CD14-positive monocyte (primary cell): ENCODE measurements around the gene NLRP12. TPM values are rescaled to one million over a fixed set of nuclear protein-coding genes. Genes with fewer than 3 reads are reported as not detected.
"Not testable (repeated sequence)": the region's sequence is repeated elsewhere in the genome, so short reads cannot be mapped to it uniquely, and the experiment has no call there.

ENCODE experiments used
- DNase-seq, 3 donors: peaks; one replicate each; pipeline ENCODE4 v3.0.0-alpha.2; 2011 to 2022
- H2AFZ ChIP-seq: 2 replicates; pipeline ENCODE4 v1.6.0; 2012; ENCODE audit warnings: mild to moderate bottlenecking, low read depth, low read length, inconsistent platforms; ENCODE audit not compliant: insufficient read depth, poor library complexity, severe bottlenecking
- H3K27ac ChIP-seq, 2 donors: 1 replicate in 1 of 2; 2 replicates in 1 of 2; pipeline ENCODE4 v1.5.1; 2012 to 2013; ENCODE audit warnings: low read length in 2 of 2, control low read depth in 1 of 2, inconsistent platforms in 1 of 2, low read depth in 1 of 2, mild to moderate bottlenecking in 1 of 2
- H3K27me3 ChIP-seq, 2 donors: one replicate each; pipeline versions ENCODE4 v1.6.0 to v1.6.1; 2011 to 2013; ENCODE audit warnings: low read length in 2 of 2; ENCODE audit not compliant: control insufficient read depth in 2 of 2, insufficient read depth in 2 of 2
- H3K36me3 ChIP-seq, 2 donors: replicated peaks in 1 of 2; 1 replicate in 1 of 2; 2 replicates in 1 of 2; pipeline versions ENCODE4 v1.5.1 to v1.6.1; 2012 to 2013; ENCODE audit warnings: low read length in 2 of 2, control low read depth in 1 of 2, inconsistent platforms in 1 of 2, mild to moderate bottlenecking in 1 of 2; ENCODE audit not compliant: insufficient read depth in 2 of 2, control insufficient read depth in 1 of 2
- H3K4me1 ChIP-seq, 2 donors: 1 replicate in 1 of 2; 2 replicates in 1 of 2; pipeline versions ENCODE4 v1.5.1 to v1.6.1; 2012 to 2013; ENCODE audit warnings: low read length in 2 of 2, control low read depth in 1 of 2, inconsistent platforms in 1 of 2, mild to moderate bottlenecking in 1 of 2, moderate library complexity in 1 of 2; ENCODE audit not compliant: insufficient read depth in 2 of 2, control insufficient read depth in 1 of 2
- H3K4me2 ChIP-seq: replicated peaks from 2 replicates; pipeline ENCODE3; 2012; ENCODE audit warnings: low read length, moderate library complexity, mild to moderate bottlenecking; ENCODE audit not compliant: poor library complexity, severe bottlenecking; ENCODE audit errors: extremely low read depth
- H3K4me3 ChIP-seq, 3 experiments: fragments of 200-600 bp in 1 of 3; sonication (generic) in 1 of 3; replicated peaks in 1 of 3; 1 replicate in 2 of 3; 2 replicates in 1 of 3; pipeline ENCODE4 v1.5.1; 2011 to 2013; ENCODE audit warnings: low read length in 3 of 3, mild to moderate bottlenecking in 3 of 3, control low read depth in 2 of 3, low read depth in 2 of 3, inconsistent platforms in 1 of 3, moderate library complexity in 1 of 3
- H3K79me2 ChIP-seq: 2 replicates; pipeline ENCODE4 v1.6.0; 2012; ENCODE audit warnings: mild to moderate bottlenecking, control low read depth, inconsistent platforms, low read length, moderate library complexity; ENCODE audit not compliant: insufficient read depth
- H3K9ac ChIP-seq: 2 replicates; pipeline ENCODE4 v1.6.0; 2017; ENCODE audit warnings: low read length, mild to moderate bottlenecking; ENCODE audit not compliant: insufficient read depth, poor library complexity, severe bottlenecking
- H3K9me3 ChIP-seq, 2 donors: replicated peaks in 1 of 2; 1 replicate in 1 of 2; 2 replicates in 1 of 2; pipeline versions ENCODE4 v1.5.1 to v1.6.1; 2012 to 2013; ENCODE audit warnings: low read length in 2 of 2, control low read depth in 1 of 2; ENCODE audit not compliant: control insufficient read depth in 1 of 2, insufficient read depth in 1 of 2
- H4K20me1 ChIP-seq: 2 replicates; pipeline ENCODE4 v1.6.0; 2012; ENCODE audit warnings: mild to moderate bottlenecking, low read length, control low read depth, moderate library complexity; ENCODE audit not compliant: insufficient read depth
- H3K27ac Mint-ChIP-seq, 7 donors: one replicate each; pipeline ENCODE4 v1.8.0; 2020; ENCODE audit warnings: mild to moderate bottlenecking in 7 of 7, mixed read lengths in 7 of 7, moderate library complexity in 6 of 7, inconsistent platforms in 2 of 7
- H3K27me3 Mint-ChIP-seq, 3 donors: one replicate each; pipeline ENCODE4 v1.8.0; 2021 to 2022; ENCODE audit warnings: low read depth in 3 of 3, mild to moderate bottlenecking in 3 of 3, mixed read lengths in 3 of 3, moderate library complexity in 3 of 3, inconsistent platforms in 1 of 3
- H3K36me3 Mint-ChIP-seq, 2 donors: one replicate each; pipeline ENCODE4 v1.8.0; 2020; ENCODE audit warnings: mixed read lengths in 2 of 2, inconsistent platforms in 1 of 2, mild to moderate bottlenecking in 1 of 2
- H3K4me1 Mint-ChIP-seq: one replicate; pipeline ENCODE4 v1.8.0; 2020; ENCODE audit warnings: mild to moderate bottlenecking, mixed read lengths
- H3K4me3 Mint-ChIP-seq, 2 donors: one replicate each; pipeline ENCODE4 v1.8.0; 2020; ENCODE audit warnings: mild to moderate bottlenecking in 2 of 2, mixed read lengths in 2 of 2, moderate library complexity in 1 of 2
- H3K9me3 Mint-ChIP-seq, 7 donors: one replicate each; pipeline ENCODE4 v1.8.0; 2020 to 2022; ENCODE audit warnings: mixed read lengths in 7 of 7, mild to moderate bottlenecking in 6 of 7, moderate library complexity in 6 of 7, inconsistent platforms in 2 of 7
- CTCF ChIP-seq: fragments of 200-600 bp; IDR thresholded peaks from one replicate; pipeline ENCODE4 v1.8.0; 2022; ENCODE audit warnings: antibody characterized with exemption, mild to moderate bottlenecking
- WGBS: methylation state at CpG from one replicate; pipeline ENCODE4 v1.1.5; 2013; ENCODE audit warnings: missing lambda C conversion rate; ENCODE audit not compliant: insufficient coverage; 5-methylcytosine and 5-hydroxymethylcytosine counted together
- intact Hi-C, 2 donors: fragments of 100-400 bp; cut with micrococcal nuclease; formaldehyde crosslinking; loops; one replicate each; pipeline versions ENCODE4 v1.15.0 to v1.15.1; 2023
- polyA plus RNA-seq, 3 donors: library from polyadenylated mRNA; depleted of rRNA in 1 of 3; unstranded in 2 of 3; stranded (reverse) in 1 of 3; fragments of 300-500 nt in 2 of 3; fragments of >200 nt in 1 of 3; fragmentation: Illumina TruSeq in 2 of 3; gene quantifications; 1 replicate in 2 of 3; 2 replicates in 1 of 3; pipeline ENCODE4 v1.2.3, GENCODE V29; 2012 to 2021

NLRP12 gene
- polyA plus RNA-seq, 3 donors: 40.5 to 64.9 (median 47.0) TPM

DNA sequence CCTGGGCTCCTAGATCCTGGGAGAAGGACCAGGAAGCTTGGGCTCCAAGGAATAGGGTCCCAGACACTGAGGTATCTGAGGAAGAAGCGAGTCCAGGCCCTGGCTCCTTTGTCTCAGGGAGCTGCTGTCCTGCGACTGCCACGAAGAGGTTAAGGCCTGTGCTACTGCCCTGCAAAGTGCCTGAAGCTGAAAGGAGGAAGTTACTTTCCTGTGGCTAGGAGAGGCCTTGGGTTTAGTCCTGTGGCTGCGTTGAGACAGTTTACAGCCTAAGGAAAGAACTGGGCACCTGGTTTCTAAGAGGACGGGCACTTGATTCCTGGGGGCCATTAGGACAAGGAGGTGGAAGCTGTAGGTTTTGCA lies 46.4 kb upstream of the NLRP12 start:
- Mint-ChIP-seq H3K27me3 (peaks cover 1 to 19% (median 2%) of the 10 kb centered on the region in 3 donors), H3K4me3 (peak overlapping the region; percentile 84 to 90), H3K4me1 (peaks cover 67% of the 10 kb centered on the region), H3K36me3 (peaks cover 37 to 51% of the 10 kb centered on the region in 2 donors), H3K9me3 (peaks cover 0 to 13% (median 0%) of the 10 kb centered on the region in 7 donors), H3K27ac (peak overlapping the region; percentile 91 to 97 (median 96))
- H3K9me3 ChIP-seq: no peaks in the 10 kb centered on the region
- peaks cover 67 to 72% of the 10 kb centered on the region in 2 donors for H3K4me1 ChIP-seq
- peak overlapping the region; percentile 79 to 99 for H3K27ac ChIP-seq
- no peaks in the 10 kb centered on the region for H3K27me3 ChIP-seq
- peaks cover 74% of the 10 kb centered on the region for H3K79me2 ChIP-seq
- no peak for TF ChIP-seq CTCF
- peak overlapping the region; percentile 51 to 100 (median 100) for H3K4me3 ChIP-seq
- H3K36me3 ChIP-seq: peaks cover 27 to 33% of the 10 kb centered on the region in 2 donors
- peaks cover 66% of the 10 kb centered on the region for H4K20me1 ChIP-seq
- no peak overlapping the region for H2AFZ ChIP-seq
- WGBS: 2% methylated on average over 5 of the region's 5 CpGs
- intact Hi-C loops: loop anchor here (5.0 to 10.0 kb wide), 3 partner anchors 46 to 154 kb away; partner anchors contain the start of gene NLRP12 (in 2 of the 2)
- peak overlapping the region; percentile 89 for H3K4me2 ChIP-seq
- H3K9ac ChIP-seq: peak overlapping the region; percentile 17
- peak; percentile 75 to 86 (median 83) for DNase-seq

DNA sequence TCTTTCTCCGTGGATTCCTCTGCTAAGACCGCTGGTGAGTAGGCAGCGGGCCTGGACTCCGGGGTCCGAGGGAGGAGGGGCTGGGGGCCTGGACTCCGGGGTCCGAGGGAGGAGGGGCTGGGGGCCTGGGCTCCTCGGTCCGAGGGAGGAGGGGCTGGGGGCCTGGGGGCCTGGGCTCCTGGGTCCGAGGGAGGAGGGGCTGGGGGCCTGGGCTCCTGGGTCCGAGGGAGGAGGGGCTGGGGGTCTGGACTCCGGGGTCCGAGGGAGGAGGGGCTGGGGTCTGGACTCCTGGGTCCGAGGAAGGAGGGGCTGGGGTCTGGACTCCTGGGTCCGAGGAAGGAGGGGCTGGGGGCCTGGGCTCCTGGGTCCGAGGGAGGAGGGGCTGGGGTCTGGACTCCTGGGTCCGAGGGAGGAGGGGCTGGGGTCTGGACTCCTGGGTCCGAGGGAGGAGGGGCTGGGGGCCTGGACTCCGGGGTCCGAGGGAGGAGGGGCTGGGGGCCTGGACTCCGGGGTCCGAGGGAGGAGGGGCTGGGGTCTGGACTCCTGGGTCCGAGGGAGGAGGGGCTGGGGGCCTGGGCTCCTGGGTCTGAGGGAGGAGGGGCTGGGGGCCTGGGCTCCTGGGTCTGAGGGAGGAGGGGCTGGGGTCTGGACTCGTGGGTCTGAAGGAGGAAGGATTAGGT lies 45.8 kb upstream of the NLRP12 start:
- Histone ChIP-seq H3K79me2 (peaks cover 69% of the 10 kb centered on the region), H3K4me3 (peak overlapping the region; percentile 77 to 100 (median 100)), H4K20me1 (peaks cover 61% of the 10 kb centered on the region), H3K36me3 (peaks cover 25 to 28% of the 10 kb centered on the region in 2 donors), H3K4me2 (peak overlapping the region; percentile 89), H3K9ac (peak overlapping the region; percentile 99), H3K4me1 (peaks cover 67 to 72% of the 10 kb centered on the region in 2 donors), H3K27ac (peak overlapping the region; percentile 99)
- intact Hi-C loops: loop anchor here (5.0 to 10.0 kb wide), 3 partner anchors 45 to 155 kb away; partner anchors contain the start of gene NLRP12 (in 2 of the 2)
- peaks cover 35 to 45% of the 10 kb centered on the region in 2 donors for H3K36me3 Mint-ChIP-seq
- not testable (repeated sequence) for DNase-seq, H3K9me3 ChIP-seq, H3K27me3 ChIP-seq, H2AFZ ChIP-seq
- WGBS: 1% methylated on average over 13 of the region's 24 CpGs
- peak overlapping the region; percentile 90 to 99 for H3K4me3 Mint-ChIP-seq
- H3K27ac Mint-ChIP-seq: peak overlapping the region; percentile 92 to 100 (median 96)
- peaks cover 2 to 22% (median 4%) of the 10 kb centered on the region in 3 donors for H3K27me3 Mint-ChIP-seq
- peaks cover 68% of the 10 kb centered on the region for H3K4me1 Mint-ChIP-seq
- H3K9me3 Mint-ChIP-seq: peaks cover 0 to 13% (median 0%) of the 10 kb centered on the region in 7 donors
